Right lobe of liver (tissue), 6 donors: ENCODE measurements around the gene RANBP3. TPM values are rescaled to one million over a fixed set of nuclear protein-coding genes. Genes with fewer than 3 reads are reported as not detected.

Experiments
- ATAC-seq, 4 donors: fragments of 200-7000 bp; cut with Tn5 transposase; one replicate each; pipeline ENCODE4 v1.9.1; 2020; ENCODE audit warnings: mild to moderate bottlenecking in 4 of 4, moderate library complexity in 4 of 4
- DNase-seq, 3 donors: peaks; one replicate each; pipeline ENCODE4 v3.0.0-alpha.2; 2020
- H3K27ac ChIP-seq, 3 donors: fragments of 200-600 bp; one replicate each; pipeline ENCODE4 v1.8.0; 2022
- H3K27me3 ChIP-seq, 2 donors: fragments of 200-600 bp; one replicate each; pipeline ENCODE4 v1.8.0; 2022
- H3K36me3 ChIP-seq, 4 donors: fragments of 200-600 bp; sonication (generic) in 1 of 4; one replicate each; pipeline versions ENCODE4 v1.5.1 to v1.8.0; 2017 to 2022; ENCODE audit warnings: control low read depth in 1 of 4
- H3K4me1 ChIP-seq, 4 donors: fragments of 200-600 bp; sonication (generic) in 1 of 4; one replicate each; pipeline versions ENCODE4 v1.5.1 to v1.8.0; 2017 to 2022; ENCODE audit warnings: control low read depth in 1 of 4
- H3K4me3 ChIP-seq, 3 donors: fragments of 200-600 bp; one replicate each; pipeline ENCODE4 v1.8.0; 2022
- H3K9me3 ChIP-seq, 4 donors: fragments of 200-600 bp; sonication (generic) in 1 of 4; one replicate each; pipeline versions ENCODE4 v1.5.1 to v1.8.0; 2017 to 2022; ENCODE audit warnings: control low read depth in 1 of 4
- CTCF ChIP-seq, 4 donors: fragments of 200-600 bp in 3 of 4; fragments of 450-650 bp in 1 of 4; IDR thresholded peaks; one replicate each; pipeline versions ENCODE4 v1.5.1 to v1.8.0; 2016 to 2022; ENCODE audit warnings: antibody characterized with exemption in 4 of 4, mild to moderate bottlenecking in 2 of 4
- POLR2A ChIP-seq: fragments of 450-650 bp; IDR thresholded peaks from one replicate; pipeline ENCODE4 v1.6.1; 2017; ENCODE audit warnings: antibody characterized with exemption, mild to moderate bottlenecking
- WGBS: methylation state at CpG from one replicate; pipeline ENCODE4 v1.1.6; 2018; ENCODE audit warnings: low coverage, low lambda C conversion rate; ENCODE audit not compliant: insufficient coverage; ENCODE audit errors: missing lambda C conversion rate; 5-methylcytosine and 5-hydroxymethylcytosine counted together
- intact Hi-C, 2 donors: fragments of 100-400 bp; cut with DNase I; formaldehyde crosslinking; loops; one replicate each; pipeline versions ENCODE4 v1.11.2 to v1.14.1; 2022
- total RNA-seq, 6 experiments: library from RNA; depleted of rRNA in 2 of 6; stranded (reverse); fragments of >200 nt in 2 of 6; fragmentation: NEBNext Ultra II Directional in 3 of 6; extraction: Animal tissue kit (Norgen Biotek cat#: 25700) in 3 of 6; gene quantifications; one replicate each; pipeline versions ENCODE4 v1.1.0 to v1.2.4, GENCODE V29; 2016 to 2023
- donor health status: DM: no; HTN: yes; CAD: no.
- donor health status: DM: no; HTN: no; CAD: no.
- donor health status: DM: no; HTN: no; CAD: no.
- donor health status: DM: no; HTN: yes; CAD: no.
- donor health status: DM: no; HTN: yes; CAD: no.

Gene RANBP3
- total RNA-seq, 6 experiments from 2014 or later: 21.7 to 49.5 (median 24.5) TPM

- H3K4me1 ChIP-seq: peaks cover 0 to 66% (median 25%) of the 10 kb centered on the region in 4 donors
- TF ChIP-seq POLR2A (no peak), CTCF (IDR thresholded peaks at IDR 0.05) (no peak)
- no peaks in the 10 kb centered on the region for H3K36me3 ChIP-seq
- intact Hi-C loops: no loop called here
- no peak for ATAC-seq
- WGBS: 83% methylated on average over 2 of the region's 3 CpGs
- DNase-seq: no peak
- no peaks in the 10 kb centered on the region for H3K27me3 ChIP-seq
- H3K27ac ChIP-seq: no peak overlapping the region
- H3K4me3 ChIP-seq: no peak overlapping the region
- no peaks in the 10 kb centered on the region for H3K9me3 ChIP-seq
Observed at GRCh38 chr19:5956323-5956722, 21.6 kb downstream of the RANBP3 start.

GRCh38 chr19:5955636-5955935, 22.4 kb downstream of the RANBP3 start:
- intact Hi-C loops: no loop called here
- no peak for DNase-seq
- ATAC-seq: no peak

GRCh38 chr19:5954293-5954692, 23.6 kb downstream of the RANBP3 start:
- intact Hi-C loops: no loop called here
- no peak overlapping the region for H3K4me3 ChIP-seq
- no peak for DNase-seq
- no peak for ATAC-seq
- peak overlapping the region in 2 of 3 donors; percentile 48 to 51 for H3K27ac ChIP-seq
- H3K36me3 ChIP-seq: no peaks in the 10 kb centered on the region
- no peaks in the 10 kb centered on the region for H3K27me3 ChIP-seq
- TF ChIP-seq CTCF (IDR thresholded peaks at IDR 0.05): no peak
- TF ChIP-seq POLR2A: no peak
- WGBS: 46% methylated on average over 6 of the region's 6 CpGs
- H3K4me1 ChIP-seq: peaks cover 0 to 62% (median 22%) of the 10 kb centered on the region in 4 donors
- no peaks in the 10 kb centered on the region for H3K9me3 ChIP-seq

More at GRCh38 chr19:5955636-5955935, 22.4 kb downstream of the RANBP3 start:
- 50% methylated on average over 2 of the region's 3 CpGs for WGBS
- Histone ChIP-seq H3K4me3 (no peak overlapping the region), H3K27ac (peak overlapping the region in 1 of 3 donors; percentile 51), H3K9me3 (no peaks in the 10 kb centered on the region), H3K36me3 (no peaks in the 10 kb centered on the region), H3K4me1 (peaks cover 0 to 63% (median 22%) of the 10 kb centered on the region in 4 donors), H3K27me3 (no peaks in the 10 kb centered on the region)
- TF ChIP-seq POLR2A (no peak), CTCF (IDR thresholded peaks at IDR 0.05) (no peak)

- DNase-seq (peak in 1 of 3 donors; percentile 30), ATAC-seq (no peak)
- no peaks in the 10 kb centered on the region for H3K27me3 ChIP-seq
- no peaks in the 10 kb centered on the region for H3K36me3 ChIP-seq
- H3K9me3 ChIP-seq: no peaks in the 10 kb centered on the region
- intact Hi-C loops: no loop called here
- H3K4me3 ChIP-seq: no peak overlapping the region
- peak overlapping the region in 1 of 3 donors; percentile 51 for H3K27ac ChIP-seq
- TF ChIP-seq POLR2A (no peak), CTCF (IDR thresholded peaks at IDR 0.05) (no peak)
- H3K4me1 ChIP-seq: peaks cover 0 to 64% (median 25%) of the 10 kb centered on the region in 4 donors
- WGBS: 61% methylated on average over 13 of the region's 17 CpGs
Observed at GRCh38 chr19:5953680-5954213, 24.2 kb downstream of the RANBP3 start.
